Measurements from ENCODE around the gene PCSK6. TPM values are rescaled to one million over a fixed set of nuclear protein-coding genes. Genes with fewer than 3 reads are reported as not detected.

The PCSK6 gene
- total RNA-seq, 1 experiment from 2014 or later, result 69.5 TPM

GRCh38 chr15:101435761-101436160, 53.7 kb downstream of the PCSK6 start:
- H3K4me1 Mint-ChIP-seq (ENCODE audit: low read depth, unreplicated experiment), result peaks cover 30% of the 10 kb centered on the region
- no peak overlapping the region for H3K4me3 Mint-ChIP-seq (ENCODE audit: unreplicated experiment)
- ChIA-PET CTCF (no interaction called here), POLR2A (no interaction called here)
- H3K9me3 Mint-ChIP-seq (ENCODE audit: unreplicated experiment), result no peaks in the 10 kb centered on the region
- Histone ChIP-seq H3K9me3 (no peaks in the 10 kb centered on the region), H3K4me1 (peaks cover 32% of the 10 kb centered on the region), H3K36me3 (ENCODE audit: control insufficient read depth, insufficient read depth, low read length) (no peaks in the 10 kb centered on the region), H3K4me3 (ENCODE audit: low read depth, low read length) (no peak overlapping the region), H3K27me3 (replicated peaks; ENCODE audit: control insufficient read depth, insufficient read depth, low read length) (no peaks in the 10 kb centered on the region)
- TF ChIP-seq, protein P1, sequence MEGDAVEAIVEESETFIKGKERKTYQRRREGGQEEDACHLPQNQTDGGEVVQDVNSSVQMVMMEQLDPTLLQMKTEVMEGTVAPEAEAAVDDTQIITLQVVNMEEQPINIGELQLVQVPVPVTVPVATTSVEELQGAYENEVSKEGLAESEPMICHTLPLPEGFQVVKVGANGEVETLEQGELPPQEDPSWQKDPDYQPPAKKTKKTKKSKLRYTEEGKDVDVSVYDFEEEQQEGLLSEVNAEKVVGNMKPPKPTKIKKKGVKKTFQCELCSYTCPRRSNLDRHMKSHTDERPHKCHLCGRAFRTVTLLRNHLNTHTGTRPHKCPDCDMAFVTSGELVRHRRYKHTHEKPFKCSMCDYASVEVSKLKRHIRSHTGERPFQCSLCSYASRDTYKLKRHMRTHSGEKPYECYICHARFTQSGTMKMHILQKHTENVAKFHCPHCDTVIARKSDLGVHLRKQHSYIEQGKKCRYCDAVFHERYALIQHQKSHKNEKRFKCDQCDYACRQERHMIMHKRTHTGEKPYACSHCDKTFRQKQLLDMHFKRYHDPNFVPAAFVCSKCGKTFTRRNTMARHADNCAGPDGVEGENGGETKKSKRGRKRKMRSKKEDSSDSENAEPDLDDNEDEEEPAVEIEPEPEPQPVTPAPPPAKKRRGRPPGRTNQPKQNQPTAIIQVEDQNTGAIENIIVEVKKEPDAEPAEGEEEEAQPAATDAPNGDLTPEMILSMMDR (IDR thresholded peaks at IDR 0.05; ENCODE audit: insufficient read depth in 1 of 2, low read depth in 1 of 2, low read length in 1 of 2, severe bottlenecking in 1 of 2, unreplicated experiment in 1 of 2), result no peak
- H3K27ac Mint-ChIP-seq (ENCODE audit: unreplicated experiment), result no peak overlapping the region
- no TSS peak for BruUV-seq (replicated peaks)
- DNase-seq, result no peak
- intact Hi-C loops (cut with micrococcal nuclease; ENCODE audit: unreplicated experiment), result loop anchor here (5.0 kb wide), 1 partner anchor 142 kb away; no protein-coding TSS in a partner anchor
- no peaks in the 10 kb centered on the region for H3K27me3 Mint-ChIP-seq (ENCODE audit: insufficient read depth, unreplicated experiment)
- H3K36me3 Mint-ChIP-seq (ENCODE audit: insufficient read depth, unreplicated experiment), result peaks cover 30% of the 10 kb centered on the region

DNA sequence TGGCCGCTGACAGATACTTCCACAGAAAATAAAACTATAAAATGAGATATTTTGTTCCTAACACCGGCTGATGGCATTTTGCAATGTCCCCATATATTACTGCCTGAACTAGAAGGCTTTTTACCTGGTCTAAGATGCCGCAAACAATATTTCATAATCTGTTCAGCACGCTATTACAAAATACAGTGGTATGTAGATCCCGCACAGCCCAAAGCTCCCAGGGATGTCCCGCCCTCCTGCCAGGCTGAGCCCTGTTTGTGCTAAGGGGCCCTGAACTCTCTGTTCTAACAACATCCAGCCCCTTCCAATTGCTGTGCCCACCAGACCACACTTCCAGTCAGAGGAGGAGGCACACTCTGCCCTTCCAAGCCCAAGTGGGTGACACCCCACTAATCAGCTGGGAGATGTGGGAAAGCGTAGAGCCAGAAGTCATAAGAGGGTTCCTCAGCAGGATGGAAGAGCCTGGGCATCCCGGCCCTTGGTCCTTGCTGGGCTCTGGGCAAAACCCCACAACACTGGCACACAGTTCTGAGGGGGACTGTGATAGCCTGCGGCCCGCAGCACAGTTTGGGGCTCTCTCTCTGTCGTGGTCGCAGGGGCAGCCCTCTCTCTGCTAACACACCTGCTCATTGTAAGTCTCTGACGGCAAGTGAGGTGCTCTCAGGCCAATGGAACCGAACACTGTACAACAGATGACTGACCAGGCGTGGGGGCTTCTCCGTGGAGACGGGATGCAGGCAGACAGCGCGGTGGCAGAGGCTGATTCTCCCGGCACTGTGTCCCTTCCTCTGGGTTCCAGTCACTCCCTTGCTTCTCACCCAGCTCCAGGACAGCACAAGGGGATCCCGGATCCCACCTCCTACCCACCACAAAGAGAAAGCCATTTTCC, 55.2 kb downstream of the PCSK6 start:
- H3K27me3 Mint-ChIP-seq (ENCODE audit: insufficient read depth, unreplicated experiment), result no peaks in the 10 kb centered on the region
- H3K27me3 ChIP-seq (replicated peaks; ENCODE audit: control insufficient read depth, insufficient read depth, low read length), result no peaks in the 10 kb centered on the region
- TF ChIP-seq, protein P1 (IDR thresholded peaks at IDR 0.05; ENCODE audit: insufficient read depth in 1 of 2, low read depth in 1 of 2, low read length in 1 of 2, severe bottlenecking in 1 of 2, unreplicated experiment in 1 of 2), result no peak
- H3K4me3 ChIP-seq (ENCODE audit: low read depth, low read length), result no peak overlapping the region
- H3K9me3 ChIP-seq, result no peaks in the 10 kb centered on the region
- ChIA-PET POLR2A (no interaction called here), CTCF (no interaction called here)
- no peaks in the 10 kb centered on the region for H3K9me3 Mint-ChIP-seq (ENCODE audit: unreplicated experiment)
- no peaks in the 10 kb centered on the region for H3K36me3 ChIP-seq (ENCODE audit: control insufficient read depth, insufficient read depth, low read length)
- peaks cover 17% of the 10 kb centered on the region for H3K4me1 ChIP-seq
- H3K4me3 Mint-ChIP-seq (ENCODE audit: unreplicated experiment), result no peak overlapping the region
- peaks cover 30% of the 10 kb centered on the region for H3K36me3 Mint-ChIP-seq (ENCODE audit: insufficient read depth, unreplicated experiment)
- no TSS peak for BruUV-seq (replicated peaks)
- peak in 1 of 2 experiments; percentile 26 for DNase-seq
- H3K27ac Mint-ChIP-seq (ENCODE audit: unreplicated experiment), result no peak overlapping the region
- intact Hi-C loops (cut with micrococcal nuclease; ENCODE audit: unreplicated experiment), result no loop called here
- H3K4me1 Mint-ChIP-seq (ENCODE audit: low read depth, unreplicated experiment), result peaks cover 20% of the 10 kb centered on the region

GRCh38 chr15:101433396-101433795, 56.1 kb downstream of the PCSK6 start:
- peak overlapping the region; percentile 45 for H3K27ac Mint-ChIP-seq (ENCODE audit: unreplicated experiment)
- H3K36me3 Mint-ChIP-seq (ENCODE audit: insufficient read depth, unreplicated experiment), result peaks cover 22% of the 10 kb centered on the region
- BruUV-seq (replicated peaks), result no TSS peak
- Histone ChIP-seq H3K4me1 (peaks cover 8% of the 10 kb centered on the region), H3K36me3 (ENCODE audit: control insufficient read depth, insufficient read depth, low read length) (no peaks in the 10 kb centered on the region), H3K9me3 (no peaks in the 10 kb centered on the region), H3K4me3 (ENCODE audit: low read depth, low read length) (no peak overlapping the region), H3K27me3 (replicated peaks; ENCODE audit: control insufficient read depth, insufficient read depth, low read length) (no peaks in the 10 kb centered on the region)
- ChIA-PET POLR2A (interaction anchor here (0.6 kb wide), 1 partner anchor 55 kb away, joined by 5 read pairs; no protein-coding TSS in a partner anchor), CTCF (no interaction called here)
- no peak overlapping the region for H3K4me3 Mint-ChIP-seq (ENCODE audit: unreplicated experiment)
- DNase-seq, result no peak
- H3K27me3 Mint-ChIP-seq (ENCODE audit: insufficient read depth, unreplicated experiment), result no peaks in the 10 kb centered on the region
- TF ChIP-seq, protein P1 (IDR thresholded peaks at IDR 0.05; ENCODE audit: insufficient read depth in 1 of 2, low read depth in 1 of 2, low read length in 1 of 2, severe bottlenecking in 1 of 2, unreplicated experiment in 1 of 2), result no peak
- no peaks in the 10 kb centered on the region for H3K9me3 Mint-ChIP-seq (ENCODE audit: unreplicated experiment)
- peaks cover 11% of the 10 kb centered on the region for H3K4me1 Mint-ChIP-seq (ENCODE audit: low read depth, unreplicated experiment)
- intact Hi-C loops (cut with micrococcal nuclease; ENCODE audit: unreplicated experiment), result no loop called here

Data from Caco-2 (cell line).